ENCODE measurements around the gene PP2D1.
"Not testable (repeated sequence)": the region's sequence is repeated elsewhere in the genome, so short reads cannot be mapped to it uniquely, and the experiment has no call there.

The PP2D1 gene

DNA sequence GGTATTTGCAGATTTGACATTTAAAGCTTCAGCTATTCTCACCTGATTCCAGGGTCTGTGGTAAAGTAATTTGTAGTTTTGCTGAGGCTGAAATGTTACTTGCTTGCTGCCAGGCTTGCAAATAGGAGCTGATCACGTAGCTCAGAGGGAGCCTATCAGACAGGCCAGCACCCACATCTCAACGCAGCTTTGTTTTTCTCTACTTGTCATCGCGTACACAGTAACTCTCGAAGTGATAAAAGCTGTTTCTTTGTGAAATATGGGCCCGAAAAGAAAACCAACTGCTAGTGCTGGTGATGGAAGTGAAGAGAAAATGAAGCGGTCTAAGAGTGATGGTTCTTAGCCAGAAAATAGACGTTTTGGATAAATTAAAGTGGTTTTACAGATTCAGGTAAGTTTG, 41.7 kb downstream of the PP2D1 start:
- DNase-seq (ENCODE audit: low spot score) = no peak

DNA sequence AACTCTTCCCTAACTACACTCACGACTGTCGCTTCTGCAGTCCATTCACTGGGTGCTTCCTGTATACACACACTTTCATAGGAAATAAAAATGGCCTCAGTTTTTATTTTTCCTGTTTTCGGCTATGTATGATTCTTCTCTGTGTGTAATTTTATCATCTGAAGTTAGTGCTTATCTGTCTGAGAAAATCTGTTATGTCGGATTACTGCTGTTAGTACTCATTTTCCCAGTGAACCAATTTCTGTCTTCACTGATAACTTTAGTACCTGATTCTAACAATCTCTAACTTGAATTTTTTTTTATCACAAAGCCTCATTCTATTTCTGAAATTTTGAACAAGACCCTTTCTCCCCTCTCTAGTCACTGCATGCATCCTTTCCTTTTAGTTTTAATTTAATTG, 44.3 kb downstream of the PP2D1 start:
- DNase-seq (ENCODE audit: low spot score) = no peak

DNA sequence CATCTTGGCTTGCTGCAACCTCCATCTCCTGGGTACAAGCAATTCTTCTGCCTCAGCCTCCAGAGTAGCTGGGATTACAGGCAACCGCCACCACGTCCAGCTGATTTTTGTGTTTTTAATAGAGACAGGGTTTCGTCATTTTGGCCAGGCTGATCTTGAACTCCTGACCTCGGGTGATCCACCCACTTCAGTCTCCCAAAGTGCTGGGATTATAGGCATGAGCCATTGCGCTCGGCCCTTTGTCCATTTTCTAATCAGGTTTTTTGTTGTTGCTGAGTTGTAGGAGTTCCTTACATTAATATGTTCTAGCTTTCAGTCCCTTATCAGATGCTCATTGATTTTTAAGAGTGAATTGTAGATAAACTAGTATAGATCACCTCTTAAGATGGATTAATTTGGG, 44.9 kb downstream of the PP2D1 start:
- no peak for DNase-seq (ENCODE audit: low spot score)

DNA sequence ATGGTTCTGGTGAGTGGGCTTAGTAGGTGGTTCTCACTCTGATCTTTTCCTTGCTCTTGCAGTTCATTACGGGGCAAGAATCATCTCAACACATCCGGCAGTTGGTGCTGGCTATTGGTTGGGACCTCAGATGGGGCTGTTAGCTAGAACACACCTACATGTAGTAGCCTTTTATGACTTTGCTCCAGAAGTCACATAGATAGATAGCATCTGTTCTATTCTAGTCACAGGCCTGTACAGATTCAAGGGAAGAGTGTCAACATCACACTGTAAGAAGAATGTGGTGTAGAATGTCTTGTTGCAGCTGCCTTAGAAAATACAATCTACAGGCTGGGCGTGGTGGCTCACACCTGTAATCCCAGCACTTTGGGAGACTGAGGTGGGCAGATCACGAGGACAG, 50.1 kb downstream of the PP2D1 start:
- no peak for DNase-seq (ENCODE audit: low spot score)

DNA sequence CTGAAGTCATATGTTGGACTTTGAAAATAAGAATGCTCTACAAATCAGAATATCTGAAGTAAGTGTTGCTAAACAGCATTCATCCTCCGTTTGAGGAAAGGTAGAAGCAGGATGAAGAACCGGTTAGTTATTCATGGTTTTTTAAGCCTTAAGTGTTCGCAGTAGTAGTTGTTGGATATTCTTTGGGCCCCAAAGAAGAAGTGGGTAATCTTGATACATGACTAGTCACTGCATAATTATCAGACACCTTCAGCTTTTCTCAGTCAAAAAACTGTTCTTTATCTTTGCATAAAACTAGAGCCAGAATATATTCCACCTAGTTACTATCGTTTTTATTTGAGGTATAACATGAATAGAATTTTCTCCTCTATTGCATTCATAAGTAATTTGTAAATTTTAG, 51.4 kb downstream of the PP2D1 start:
- no peak for DNase-seq (ENCODE audit: low spot score)

DNA sequence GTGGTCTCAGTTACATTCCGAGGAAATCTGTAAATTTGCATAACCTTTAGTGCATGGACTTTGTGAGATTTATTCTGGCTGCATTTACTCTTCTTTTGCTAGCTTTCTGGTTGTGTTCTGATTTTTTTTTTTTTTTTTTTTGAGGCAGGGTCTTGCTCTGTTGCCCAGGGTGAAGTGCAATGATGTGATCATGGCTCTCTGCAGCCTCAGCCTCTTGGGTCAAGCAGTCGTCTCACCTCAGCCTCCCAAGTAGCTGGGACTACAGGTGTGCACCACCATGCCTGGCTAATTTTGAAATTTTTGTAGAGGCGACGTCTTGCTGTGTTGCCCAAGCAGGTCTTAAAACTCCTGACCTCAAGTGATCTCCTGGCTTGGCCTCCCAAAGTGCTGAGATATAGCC, 52.6 kb downstream of the PP2D1 start:
- no peak for DNase-seq (ENCODE audit: low spot score)

DNA sequence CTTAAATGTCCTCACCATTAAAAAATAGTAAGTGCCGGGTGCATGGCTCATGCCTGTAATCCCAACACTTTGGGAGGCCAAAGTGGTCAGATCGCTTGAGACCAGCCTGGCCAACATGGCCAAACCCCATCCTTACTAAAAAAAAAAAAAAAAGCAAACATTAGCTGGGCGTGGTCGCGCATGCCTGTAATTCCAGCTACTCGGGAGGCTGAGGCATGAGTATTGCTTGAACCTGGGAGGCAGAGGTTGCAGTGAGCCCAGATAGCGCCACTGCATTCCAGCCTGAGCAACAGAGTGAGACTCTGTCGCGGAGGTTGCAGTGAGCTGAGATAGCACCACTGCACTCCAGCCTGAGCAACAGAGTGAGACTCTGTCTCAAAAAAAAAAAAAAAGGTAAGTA, 54.7 kb downstream of the PP2D1 start:
- not testable (repeated sequence) for DNase-seq (ENCODE audit: low spot score)

DNA sequence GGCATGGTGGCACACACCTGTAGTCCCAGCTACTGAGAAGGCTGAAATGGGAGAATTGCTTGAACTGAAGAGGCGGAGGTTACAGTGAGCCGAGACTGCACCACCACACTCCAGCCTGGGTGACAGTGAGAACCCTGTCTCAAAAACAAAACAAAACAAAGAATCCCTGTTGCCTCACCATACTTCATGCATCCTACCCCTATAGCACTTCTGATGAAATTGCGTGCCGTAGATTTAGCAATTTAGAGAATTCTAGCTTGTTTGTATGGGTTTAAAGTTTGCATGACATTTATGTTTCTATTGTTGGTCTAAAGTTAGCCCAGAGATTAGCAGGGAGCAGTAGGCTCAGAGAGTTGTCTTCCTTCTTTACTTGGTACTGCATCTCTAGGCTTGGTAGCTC, 57.4 kb downstream of the PP2D1 start:
- DNase-seq (ENCODE audit: low spot score) = no peak

DNA sequence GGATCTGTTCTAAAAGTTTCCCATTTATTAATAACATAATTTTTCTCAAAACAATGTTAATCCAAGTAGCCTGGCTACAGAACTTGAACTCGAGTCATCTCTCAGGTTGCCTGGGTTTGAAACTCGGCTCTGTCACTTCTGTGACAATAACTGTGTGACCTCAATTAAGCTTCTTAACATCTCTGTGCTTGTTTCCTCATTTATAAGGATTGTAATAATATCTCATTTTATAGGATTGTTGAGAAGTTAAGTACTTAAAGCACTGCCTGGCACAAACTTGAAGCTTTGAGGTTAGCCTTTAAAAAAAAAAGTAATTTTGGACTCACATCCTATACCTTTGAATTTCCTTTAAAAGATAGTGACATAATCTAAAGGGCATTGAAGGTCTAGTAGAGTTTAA, 61.7 kb downstream of the PP2D1 start:
- DNase-seq (ENCODE audit: low spot score) = no peak

DNA sequence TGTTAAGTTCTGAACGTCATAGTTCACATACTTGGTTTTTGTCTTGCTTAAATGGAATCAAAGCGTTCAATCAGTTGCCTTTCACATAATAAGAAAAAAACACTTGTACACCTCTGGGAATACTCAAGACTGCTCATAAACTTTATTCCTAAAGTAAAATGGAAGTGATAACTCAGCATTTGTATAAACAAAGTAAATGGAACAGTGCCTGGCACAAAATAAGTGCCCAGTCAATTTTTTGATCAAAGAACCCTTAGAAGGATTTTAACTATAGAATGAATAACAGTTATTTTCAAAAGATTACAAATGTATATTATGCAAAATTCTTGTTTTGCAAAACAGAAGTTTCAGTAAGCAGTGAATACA, 63.9 kb downstream of the PP2D1 start:
- DNase-seq (ENCODE audit: low spot score) = no peak

DNA sequence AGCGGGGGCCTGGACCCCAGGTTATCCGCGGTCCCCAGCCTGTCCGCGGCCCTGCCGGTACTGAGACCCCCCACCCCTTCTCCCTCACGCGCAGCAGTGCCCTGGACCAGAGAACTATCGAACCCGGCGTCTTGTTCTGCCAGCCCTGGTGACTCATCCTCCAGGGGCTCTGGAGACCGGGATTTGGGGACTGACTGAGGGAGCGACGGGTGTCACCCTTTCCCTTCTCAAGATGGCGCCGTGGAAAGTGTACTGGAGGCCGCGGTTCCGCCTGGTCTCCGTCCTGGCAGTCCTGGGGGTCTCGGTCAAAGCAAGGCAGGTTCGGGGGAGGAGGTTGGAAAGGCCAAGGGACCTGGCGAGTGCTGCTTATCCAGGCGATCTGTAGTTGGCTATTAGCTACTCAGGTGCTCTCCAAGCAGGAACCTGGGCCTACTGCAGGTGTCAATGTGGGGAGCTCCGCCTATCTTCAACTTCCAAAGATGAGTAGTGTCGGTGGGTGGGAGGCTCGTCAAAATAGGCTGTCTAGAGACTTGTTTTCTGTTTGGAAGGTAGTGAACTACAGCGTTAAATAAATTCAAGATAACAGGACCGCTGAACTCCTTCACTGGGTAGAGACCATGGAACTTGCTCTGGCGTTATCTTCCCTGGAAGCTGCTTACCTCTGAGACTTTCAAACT, 64.4 kb downstream of the PP2D1 start:
- DNase-seq (ENCODE audit: low spot score) = no peak

DNA sequence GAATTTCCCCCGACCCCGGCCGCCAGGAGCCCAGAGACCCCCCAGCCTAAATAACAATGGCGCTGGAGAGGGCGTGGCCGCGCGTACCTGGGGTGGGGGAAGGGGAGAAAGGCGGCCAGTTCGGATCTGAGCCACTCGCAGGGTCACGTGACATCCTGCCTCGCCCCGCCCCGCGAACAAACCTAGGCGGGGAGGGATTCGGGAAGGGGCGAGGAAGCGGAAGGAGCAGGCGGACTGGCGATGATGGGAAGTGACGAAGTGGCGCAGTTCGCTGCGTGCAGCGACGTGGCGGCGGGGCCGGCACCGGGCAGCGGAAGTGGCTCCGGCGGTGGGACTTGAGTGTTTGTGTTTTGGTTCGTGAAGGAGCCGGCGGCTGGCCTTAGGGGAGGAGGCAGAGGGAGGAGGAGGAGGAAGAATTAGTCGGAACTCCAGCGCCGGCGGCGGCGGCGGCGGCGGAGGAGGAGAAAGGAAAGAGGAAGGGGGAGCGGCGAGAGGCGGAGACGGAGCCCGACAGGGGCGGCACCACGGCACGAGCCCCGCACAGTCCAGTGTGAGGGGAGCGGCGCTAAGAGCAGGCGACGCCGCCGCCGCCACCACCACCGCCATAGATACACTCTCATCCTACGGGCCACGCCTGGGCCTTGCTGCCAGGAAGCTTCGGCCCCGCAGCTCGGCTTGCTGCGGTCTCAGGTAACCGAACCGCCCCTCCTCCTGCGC, 65.1 kb downstream of the PP2D1 start, which contains the start of gene RAB5A:
RAB5A (plus strand) TSS at position 266 of the 717 bp plus-strand sequence. CDS start 3,802 bp downstream, outside the sequence.
- DNase-seq (ENCODE audit: low spot score) = peak; percentile 92

DNA sequence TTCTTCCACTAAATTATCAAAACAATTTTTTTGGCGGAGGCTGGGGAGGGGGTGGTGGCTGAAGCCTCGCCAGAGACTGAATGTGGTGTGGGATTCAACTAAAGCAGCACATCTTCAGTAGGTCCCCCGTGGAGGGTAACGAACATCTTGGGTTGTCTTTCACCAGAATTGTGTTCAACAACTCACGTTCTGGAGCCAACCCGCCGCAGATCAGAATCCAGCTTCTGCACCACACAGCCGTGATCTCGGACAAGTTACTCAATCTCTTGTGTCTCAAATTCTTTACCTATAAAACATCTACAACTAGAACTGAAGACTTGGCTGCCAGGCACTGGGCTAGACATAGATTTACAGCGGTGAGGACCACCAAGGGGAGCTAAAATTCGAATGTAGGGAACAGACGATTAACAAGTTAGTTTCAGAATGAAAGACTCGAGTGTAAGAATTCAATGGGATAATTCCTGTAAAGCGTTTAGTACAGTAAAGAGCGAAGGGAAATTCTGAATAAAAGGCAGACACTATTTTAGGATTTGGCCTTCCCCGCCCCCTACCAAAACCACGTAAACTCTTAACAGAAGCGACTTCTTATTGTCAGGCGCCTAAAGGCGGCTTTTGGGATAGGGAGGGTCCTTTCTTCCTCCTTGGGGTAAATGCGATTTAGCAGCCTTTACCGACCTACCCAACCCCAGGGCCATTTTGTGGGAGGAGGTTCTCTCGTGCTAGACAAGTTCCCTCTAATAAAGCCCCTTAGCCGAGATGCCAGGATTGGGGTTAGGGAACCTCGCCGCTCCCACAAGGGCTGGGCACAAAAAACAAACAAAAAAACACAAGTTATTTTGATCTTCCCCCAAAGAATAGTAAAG, 65.9 kb downstream of the PP2D1 start:
- no peak for DNase-seq (ENCODE audit: low spot score)

DNA sequence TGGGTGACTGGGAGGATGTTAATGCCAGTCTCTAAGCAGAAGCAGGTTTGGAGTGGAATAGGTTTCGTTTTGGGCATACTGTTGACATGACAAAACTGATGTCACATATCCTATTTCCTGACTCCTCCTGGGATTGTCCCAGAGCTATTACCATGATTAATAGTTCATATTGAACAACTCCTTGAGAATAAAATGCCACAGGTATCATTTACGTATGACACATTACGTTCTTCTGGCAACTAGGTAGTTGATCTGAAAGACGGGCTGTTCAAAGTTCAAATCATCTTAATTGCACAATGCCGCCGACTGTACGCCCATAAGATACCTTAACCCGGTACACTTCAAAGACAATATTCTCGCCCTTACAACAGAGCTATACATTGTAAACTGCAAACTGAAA, 66.5 kb downstream of the PP2D1 start:
- DNase-seq (ENCODE audit: low spot score) = no peak

DNA sequence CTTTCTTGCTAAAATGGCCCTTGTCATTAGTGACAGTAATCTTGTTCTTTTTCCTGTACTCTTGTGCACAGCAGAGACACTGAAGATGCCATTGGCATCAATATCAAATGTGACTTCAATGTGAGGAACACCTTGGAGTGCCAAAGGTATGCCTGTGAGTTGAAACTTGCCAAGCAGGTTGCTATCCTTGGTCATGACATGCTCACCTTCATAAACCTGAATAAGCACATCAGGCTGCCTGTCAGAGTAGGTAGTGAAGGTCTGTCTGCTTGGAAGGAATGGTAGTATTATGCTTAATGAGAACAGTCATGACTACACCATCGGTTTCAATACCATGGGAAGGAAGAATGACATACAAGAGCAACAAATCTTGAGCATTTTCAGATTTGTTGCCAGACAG, 71.4 kb downstream of the PP2D1 start:
- no peak for DNase-seq (ENCODE audit: low spot score)

DNA sequence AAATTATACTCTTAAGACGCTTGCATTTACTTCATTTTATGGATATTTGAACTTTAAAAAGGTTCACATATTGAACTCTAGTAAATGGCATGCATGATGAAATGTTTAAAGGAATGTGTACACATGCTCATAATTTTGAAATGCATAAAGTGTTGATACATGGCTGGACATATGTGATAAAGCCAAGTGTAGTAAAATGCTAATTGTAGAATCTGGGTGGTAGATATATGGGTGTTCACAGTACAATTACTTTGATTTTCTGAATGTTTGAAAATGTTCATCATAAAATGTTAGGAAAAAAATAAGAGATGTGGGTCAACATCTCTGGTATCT, 73.8 kb downstream of the PP2D1 start:
- no peak for DNase-seq (ENCODE audit: low spot score)

DNA sequence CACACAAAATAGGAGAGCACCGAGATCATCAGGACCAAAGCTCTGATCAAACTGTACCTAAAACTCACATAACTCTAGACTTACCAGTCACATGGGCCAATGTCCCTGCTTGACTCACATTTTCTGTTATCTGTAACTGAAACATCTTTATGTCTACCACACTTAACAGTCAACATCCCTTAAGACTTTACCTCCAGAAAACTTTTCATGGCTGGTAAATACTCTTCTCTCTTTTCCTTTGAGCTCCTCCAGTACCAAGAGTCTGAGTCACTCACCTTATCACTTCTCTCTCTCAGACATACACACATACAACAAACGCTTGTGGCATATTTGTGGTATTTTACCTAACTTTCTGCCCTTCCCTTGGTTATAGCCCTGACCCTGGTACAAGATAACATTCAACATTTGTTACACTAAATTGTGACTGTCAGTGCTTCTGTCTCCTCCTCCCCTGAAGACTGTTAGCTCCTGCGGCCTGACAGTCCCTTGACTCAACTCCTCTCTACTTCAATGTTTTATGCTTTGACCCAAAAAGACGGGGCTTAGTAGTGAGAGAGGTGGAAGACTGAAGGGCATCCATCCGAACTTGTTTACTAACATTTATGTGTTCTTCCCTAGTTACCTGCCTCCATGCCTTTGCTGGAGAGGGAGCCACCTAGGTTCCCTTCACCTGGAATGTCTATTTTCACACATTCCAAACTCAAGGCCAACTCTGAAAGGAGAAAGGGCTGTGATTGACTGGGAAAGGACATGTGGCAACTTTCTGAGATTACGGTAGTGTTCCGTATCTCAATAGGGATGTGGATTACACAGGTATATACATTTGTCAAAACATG, 74.4 kb downstream of the PP2D1 start:
- DNase-seq (ENCODE audit: low spot score) = no peak
